Measurements from ENCODE around the gene MAB21L4.

GRCh38 chr2:240873805-240874714, 21.9 kb downstream of the MAB21L4 start:
- TF ChIP-seq POLR2AphosphoS5 (IDR thresholded peaks at IDR 0.05; ENCODE audit: low read depth, low read length) = no peak
- TF ChIP-seq, protein P1, sequence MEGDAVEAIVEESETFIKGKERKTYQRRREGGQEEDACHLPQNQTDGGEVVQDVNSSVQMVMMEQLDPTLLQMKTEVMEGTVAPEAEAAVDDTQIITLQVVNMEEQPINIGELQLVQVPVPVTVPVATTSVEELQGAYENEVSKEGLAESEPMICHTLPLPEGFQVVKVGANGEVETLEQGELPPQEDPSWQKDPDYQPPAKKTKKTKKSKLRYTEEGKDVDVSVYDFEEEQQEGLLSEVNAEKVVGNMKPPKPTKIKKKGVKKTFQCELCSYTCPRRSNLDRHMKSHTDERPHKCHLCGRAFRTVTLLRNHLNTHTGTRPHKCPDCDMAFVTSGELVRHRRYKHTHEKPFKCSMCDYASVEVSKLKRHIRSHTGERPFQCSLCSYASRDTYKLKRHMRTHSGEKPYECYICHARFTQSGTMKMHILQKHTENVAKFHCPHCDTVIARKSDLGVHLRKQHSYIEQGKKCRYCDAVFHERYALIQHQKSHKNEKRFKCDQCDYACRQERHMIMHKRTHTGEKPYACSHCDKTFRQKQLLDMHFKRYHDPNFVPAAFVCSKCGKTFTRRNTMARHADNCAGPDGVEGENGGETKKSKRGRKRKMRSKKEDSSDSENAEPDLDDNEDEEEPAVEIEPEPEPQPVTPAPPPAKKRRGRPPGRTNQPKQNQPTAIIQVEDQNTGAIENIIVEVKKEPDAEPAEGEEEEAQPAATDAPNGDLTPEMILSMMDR (IDR thresholded peaks at IDR 0.05) = no peak
- TF ChIP-seq REST (IDR thresholded peaks at IDR 0.05; ENCODE audit: insufficient read depth in 1 of 2, low read depth in 2 of 2, low read length in 1 of 2) = no peak
- TF ChIP-seq SIN3A (IDR thresholded peaks at IDR 0.05; ENCODE audit: borderline replicate concordance, insufficient read depth, low read depth, low read length) = no peak
- TF ChIP-seq TCF7L2 (IDR thresholded peaks at IDR 0.05; ENCODE audit: low read depth, low read length) = no peak
